A549 (cell line): ENCODE measurements around the gene SRSF4. TPM values are rescaled to one million over a fixed set of nuclear protein-coding genes. Genes with fewer than 3 reads are reported as not detected.

ENCODE experiments used
- ATAC-seq, 2 experiments: fragments of 200-7000 bp in 1 of 2; fragments of >200 bp in 1 of 2; cut with Nextera tagmentation in 1 of 2; cut with Tn5 transposase in 1 of 2; 3 replicates each; pipeline versions ENCODE4 v1.8.0 to v1.9.1; 2018 to 2020; ENCODE audit warnings: mild to moderate bottlenecking in 1 of 2, moderate library complexity in 1 of 2
- CTCF ChIA-PET: fragments of 300-600 bp; sonication (Branson Sonifier 250); formaldehyde crosslinking; extraction: SDS; loops from one replicate; lab custom pipeline; 2021; ENCODE audit warnings: antibody characterized with exemption, inconsistent platforms; lab: Yijun Ruan, JAX
- POLR2A ChIA-PET: fragments of 350-600 bp; formaldehyde crosslinking; extraction: SDS; loops from one replicate; lab custom pipeline; 2021; ENCODE audit warnings: antibody characterized with exemption, inconsistent platforms; lab: Yijun Ruan, JAX
- DNase-seq, 2 experiments: peaks; one replicate each; pipeline versions ENCODE4 v3.0.0 to v3.0.0-alpha.2; 2011 to 2016; ENCODE audit warnings: low read depth in 1 of 2, low spot score in 1 of 2
- FAIRE-seq: peaks from 2 replicates; lab custom pipeline; 2011; peaks lifted over from hg19 to GRCh38; lab: Jason Lieb, UNC
- H3K27ac ChIP-seq, 2 experiments: fragments of >200 bp; sonication (Bioruptor Twin); formaldehyde crosslinking; 3 replicates each; pipeline ENCODE4 v1.5.1; 2016 to 2017
- H3K4me1 ChIP-seq: fragments of >200 bp; sonication (Bioruptor Twin); formaldehyde crosslinking; 3 replicates; pipeline ENCODE4 v1.6.1; 2016
- H3K4me2 ChIP-seq: fragments of >200 bp; sonication (Bioruptor Twin); formaldehyde crosslinking; 3 replicates; pipeline ENCODE4 v1.6.1; 2016
- H3K4me3 ChIP-seq: fragments of >200 bp; sonication (Bioruptor Twin); formaldehyde crosslinking; 3 replicates; pipeline ENCODE4 v1.5.1; 2016
- H3K9me3 ChIP-seq: fragments of >200 bp; sonication (Bioruptor Twin); formaldehyde crosslinking; 3 replicates; pipeline ENCODE4 v1.6.1; 2016
- BHLHE40 ChIP-seq: IDR thresholded peaks from 2 replicates; pipeline ENCODE4 v1.6.1; 2012; ENCODE audit warnings: low read depth, low read length, inconsistent platforms
- CBX8 ChIP-seq: fragments of 200-600 bp; sonication (generic); IDR thresholded peaks from 2 replicates; pipeline ENCODE4 v1.6.1; 2016
- EHF ChIP-seq: fragments of 250-450 bp; sonication (Bioruptor Pico); IDR thresholded peaks from 2 replicates; pipeline ENCODE4 v1.5.0; 2020; ENCODE audit warnings: mild to moderate bottlenecking
- FOSB ChIP-seq: fragments of 250-450 bp; sonication (Bioruptor Pico); IDR thresholded peaks from 2 replicates; pipeline ENCODE4 v1.5.0; 2020; ENCODE audit warnings: mild to moderate bottlenecking, moderate library complexity
- GATA3 ChIP-seq: IDR thresholded peaks from 2 replicates; pipeline ENCODE4 v1.6.1; 2012; ENCODE audit warnings: borderline replicate concordance
- HMGXB4 ChIP-seq: fragments of 250-450 bp; sonication (Bioruptor Pico); IDR thresholded peaks from 2 replicates; pipeline ENCODE4 v1.5.0; 2021; ENCODE audit warnings: mild to moderate bottlenecking, moderate library complexity, borderline replicate concordance
- MAFK ChIP-seq: fragments of 450-650 bp; IDR thresholded peaks from 2 replicates; pipeline ENCODE4 v1.6.1; 2014; ENCODE audit not compliant: partially characterized antibody
- MAZ ChIP-seq: fragments of 150-350 bp; IDR thresholded peaks from 2 replicates; pipeline ENCODE4 v1.6.1; 2014; ENCODE audit warnings: antibody characterized with exemption, low read depth, low read length, borderline replicate concordance
- NFE2L2 ChIP-seq: fragments of 150-350 bp; conservative IDR thresholded peaks from 2 replicates; pipeline ENCODE4 v1.6.1; 2014; ENCODE audit warnings: low read length
- NPAS2 ChIP-seq: fragments of 250-450 bp; sonication (Bioruptor Pico); IDR thresholded peaks from 2 replicates; pipeline ENCODE4 v1.8.0; 2022; ENCODE audit warnings: mild to moderate bottlenecking, moderate library complexity, borderline replicate concordance
- RAD21 ChIP-seq, 2 experiments: fragments of >200 bp in 1 of 2; sonication (Bioruptor Twin) in 1 of 2; formaldehyde crosslinking in 1 of 2; IDR thresholded peaks in 1 of 2; conservative IDR thresholded peaks in 1 of 2; 2 replicates in 1 of 2; 3 replicates in 1 of 2; pipeline ENCODE4 v1.6.1; 2012 to 2018; ENCODE audit warnings: inconsistent platforms in 1 of 2
- RCOR1 ChIP-seq: fragments of 150-350 bp; IDR thresholded peaks from 2 replicates; pipeline ENCODE4 v1.6.1; 2014; ENCODE audit warnings: antibody characterized with exemption, low read length, low read depth
- RNF2 ChIP-seq: fragments of 200-600 bp; sonication (generic); IDR thresholded peaks from 2 replicates; pipeline ENCODE4 v1.6.1; 2016; ENCODE audit warnings: low read depth, mild to moderate bottlenecking, antibody characterized with exemption, moderate library complexity, borderline replicate concordance
- ZSCAN20 ChIP-seq: fragments of 250-450 bp; sonication (Bioruptor Pico); IDR thresholded peaks from 2 replicates; pipeline ENCODE4 v1.8.0; 2022; ENCODE audit warnings: mild to moderate bottlenecking, moderate library complexity
- WGBS: methylation state at CpG from one replicate; pipeline ENCODE4 v1.1.6; 2017; ENCODE audit errors: missing lambda C conversion rate; 5-methylcytosine and 5-hydroxymethylcytosine counted together
- polyA plus RNA-seq, 4 experiments: library from polyadenylated mRNA; depleted of rRNA in 3 of 4; stranded (reverse); fragments of >200 nt; fragmentation: RNase III in 1 of 4; extraction: RNeasy Plus Mini Kit Qiagen cat#74134 plus additional on column Dnase treatment in 1 of 4; gene quantifications; 2 replicates in 3 of 4; 3 replicates in 1 of 4; pipeline ENCODE4 v1.2.3, GENCODE V29; 2011 to 2017
- TF ChIP-seq, protein P1 (sequence below): fragments of >200 bp; sonication (Bioruptor Twin); formaldehyde crosslinking; IDR thresholded peaks from 2 replicates; pipeline ENCODE4 v1.6.1; 2016

Gene SRSF4
- polyA plus RNA-seq, 2 of the 4 experiments (the other 2 are of a cell fraction) = 45.6 to 64.5 TPM

- ChIA-PET POLR2A (interaction anchor here (0.5 kb wide), 1 partner anchor 58 kb away, joined by 9 read pairs; no protein-coding TSS in a partner anchor), CTCF (interaction anchor here (0.7 to 2.4 kb wide), 9 partner anchors 10 to 239 kb away, joined by 3 to 9 read pairs (median 5); no protein-coding TSS in a partner anchor)
- Histone ChIP-seq H3K9me3 (no peaks in the 10 kb centered on the region), H3K4me1 (no peaks in the 10 kb centered on the region), H3K4me2 (no peak overlapping the region), H3K4me3 (no peak overlapping the region), H3K27ac (no peak overlapping the region)
- no peak for TF ChIP-seq HMGXB4
- no peak for ATAC-seq
- 92% methylated on average over 6 of the region's 6 CpGs for WGBS
- no peak for DNase-seq
- FAIRE-seq = no peak
Observed at GRCh38 chr1:29120367-29120766, 61.3 kb downstream of the SRSF4 start.

DNA sequence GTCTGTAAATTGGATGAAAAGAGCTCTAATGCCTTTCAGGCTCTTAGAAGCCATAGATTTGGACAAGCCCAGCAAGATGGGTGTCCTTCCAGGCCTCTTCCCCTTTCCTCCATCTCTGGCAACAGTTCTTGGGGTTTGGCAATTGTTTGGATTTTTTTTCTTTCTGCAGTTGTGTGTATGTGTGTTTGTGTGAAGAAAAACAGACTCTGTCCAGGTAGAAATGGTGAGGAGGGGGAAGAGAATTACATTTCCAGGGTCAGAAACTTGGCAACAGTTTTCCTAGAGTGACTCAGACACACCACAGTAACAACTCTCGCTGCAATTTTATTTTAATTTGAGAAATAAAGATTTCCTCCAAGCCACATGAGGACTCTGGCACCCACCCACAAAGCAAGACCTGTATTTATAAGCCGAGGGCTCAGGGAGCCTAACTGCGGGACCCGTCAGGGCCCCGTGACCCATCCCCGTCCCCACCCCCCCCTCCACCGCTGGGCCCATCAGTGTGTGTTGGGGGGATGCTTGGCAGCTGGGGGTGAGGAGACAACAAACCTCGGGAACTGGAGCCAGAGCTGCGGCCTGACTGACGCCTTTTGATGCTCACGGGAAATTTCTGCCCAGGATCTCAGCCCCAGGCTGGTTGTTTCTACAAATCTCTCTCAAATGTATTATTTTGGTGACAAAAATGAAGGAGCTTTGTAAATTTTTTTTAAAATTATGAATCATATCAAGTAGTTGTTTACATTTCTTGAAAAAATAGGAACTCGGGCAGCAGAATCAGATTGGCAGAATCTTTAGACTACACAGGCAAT, 62.4 kb downstream of the SRSF4 start:
- H3K27ac ChIP-seq = no peak overlapping the region
- WGBS = 83% methylated on average over 6 of the region's 12 CpGs
- no peak overlapping the region for H3K4me3 ChIP-seq
- DNase-seq = no peak
- H3K4me2 ChIP-seq = no peak overlapping the region
- ChIA-PET CTCF (interaction anchor here (0.5 to 1.3 kb wide), 2 partner anchors 16 to 1403 kb away, joined by 3 read pairs; no protein-coding TSS in a partner anchor), POLR2A (interaction anchor here (0.5 to 1.3 kb wide), 2 partner anchors 10 to 59 kb away, joined by 3 to 9 read pairs; no protein-coding TSS in a partner anchor)
- TF ChIP-seq CBX8 (no peak), MAFK (no peak), MAZ (no peak), NPAS2 (CRISPR knock-in tag) (no peak), HMGXB4 (no peak), FOSB (CRISPR knock-in tag) (no peak), GATA3 (no peak), NFE2L2 (no peak), ZSCAN20 (CRISPR knock-in tag) (no peak), BHLHE40 (no peak), EHF (CRISPR knock-in tag) (no peak), RAD21 (conservative IDR thresholded peaks at IDR 0.05 in 1 of 2, IDR thresholded peaks at IDR 0.05 in 1 of 2) (no peak), RNF2 (no peak)
- TF ChIP-seq, protein P1, sequence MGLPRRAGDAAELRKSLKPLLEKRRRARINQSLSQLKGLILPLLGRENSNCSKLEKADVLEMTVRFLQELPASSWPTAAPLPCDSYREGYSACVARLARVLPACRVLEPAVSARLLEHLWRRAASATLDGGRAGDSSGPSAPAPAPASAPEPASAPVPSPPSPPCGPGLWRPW = no peak
- H3K9me3 ChIP-seq = no peaks in the 10 kb centered on the region
- no peaks in the 10 kb centered on the region for H3K4me1 ChIP-seq
- no peak for ATAC-seq
- FAIRE-seq = no peak

- DNase-seq = no peak
- 75% methylated on average over 2 of the region's 2 CpGs for WGBS
- no peaks in the 10 kb centered on the region for H3K4me1 ChIP-seq
- POLR2A ChIA-PET = no interaction called here
- H3K9me3 ChIP-seq = no peaks in the 10 kb centered on the region
- CTCF ChIA-PET = interaction anchor here (0.5 to 1.1 kb wide), 3 partner anchors 109 to 332 kb away, joined by 3 to 5 read pairs (median 4); no protein-coding TSS in a partner anchor
- H3K4me2 ChIP-seq = no peak overlapping the region
- H3K27ac ChIP-seq = no peak overlapping the region
- FAIRE-seq = no peak
- no peak overlapping the region for H3K4me3 ChIP-seq
- ATAC-seq = no peak
- TF ChIP-seq RCOR1 (no peak), RAD21 (conservative IDR thresholded peaks at IDR 0.05 in 1 of 2, IDR thresholded peaks at IDR 0.05 in 1 of 2) (peak in 1 of 2 experiments; percentile 15; a peak in 1 of 5 replicates)
Observed at GRCh38 chr1:29117381-29117780, 64.3 kb downstream of the SRSF4 start.
